K562 (cell line): ENCODE data around the gene SERPINA3. TPM values are rescaled to one million over a fixed set of nuclear protein-coding genes. Genes with fewer than 3 reads are reported as not detected.

Experiments
- ATAC-seq: fragments of 200-7000 bp; cut with Tn5 transposase; 3 replicates; pipeline ENCODE4 v1.9.1; 2020; ENCODE audit warnings: moderate library complexity
- BruUV-seq: library from RNA; stranded (reverse); fragments of 400-500 nt; replicated peaks from 2 replicates; lab custom pipeline; 2021; lab: Mats Ljungman, UMichigan
- CTCF ChIA-PET: fragments of 300-600 bp; formaldehyde crosslinking; extraction: SDS; loops from one replicate; lab custom pipeline; 2021; ENCODE audit warnings: low intra/inter-chr PET ratio; lab: Yijun Ruan, JAX
- POLR2A ChIA-PET: fragments of 300-600, 350-650 bp; sonication (Branson Sonifier 250); formaldehyde crosslinking; extraction: SDS; loops from one replicate; lab custom pipeline; 2021; ENCODE audit warnings: antibody characterized with exemption, inconsistent platforms; lab: Yijun Ruan, JAX
- DNase-seq, 4 experiments: peaks; one replicate each; pipeline versions ENCODE4 v3.0.0 to v3.0.0-alpha.2; 2011 to 2018; ENCODE audit warnings: low spot score in 3 of 4, mixed read lengths in 3 of 4; ENCODE audit errors: extremely low read depth in 1 of 4
- FAIRE-seq: peaks from 2 replicates; lab custom pipeline; 2011; peaks lifted over from hg19 to GRCh38; lab: Jason Lieb, UNC
- H2AFZ ChIP-seq: 2 replicates; pipeline ENCODE4 v1.6.0; 2011; ENCODE audit warnings: low read depth, low read length, control low read depth, inconsistent platforms
- H3K27ac ChIP-seq: fragments of 200-600 bp; 3 replicates; pipeline ENCODE4 v1.8.0; 2011; ENCODE audit warnings: low read depth, mild to moderate bottlenecking, control low read depth, inconsistent platforms, low read length, moderate library complexity, mixed read lengths; ENCODE audit errors: extremely low read depth
- H3K27me3 ChIP-seq, 2 experiments: fragments of 300-600 bp in 1 of 2; 2 replicates in 1 of 2; 3 replicates in 1 of 2; pipeline versions ENCODE4 v1.6.0 to v1.8.0; 2011; ENCODE audit warnings: inconsistent platforms in 2 of 2, low read length in 2 of 2, mild to moderate bottlenecking in 1 of 2, mixed read lengths in 1 of 2, moderate library complexity in 1 of 2; ENCODE audit not compliant: control insufficient read depth in 2 of 2, insufficient read depth in 2 of 2
- H3K36me3 ChIP-seq: fragments of 300-600 bp; 3 replicates; pipeline ENCODE4 v1.8.0; 2011; ENCODE audit warnings: mild to moderate bottlenecking, low read length, inconsistent platforms; ENCODE audit not compliant: control insufficient read depth, insufficient read depth
- H3K4me1 ChIP-seq, 2 experiments: fragments of 200-600 bp in 1 of 2; replicated peaks in 1 of 2; 2 replicates in 1 of 2; 3 replicates in 1 of 2; pipeline versions ENCODE4 v1.5.1 to v1.8.0; 2011; ENCODE audit warnings: inconsistent platforms in 2 of 2, low read length in 2 of 2, mild to moderate bottlenecking in 1 of 2, mixed read lengths in 1 of 2, moderate library complexity in 1 of 2; ENCODE audit not compliant: control insufficient read depth in 2 of 2, insufficient read depth in 2 of 2
- H3K4me2 ChIP-seq: 2 replicates; pipeline ENCODE4 v1.6.1; 2011; ENCODE audit warnings: low read length, control low read depth, inconsistent platforms, mixed read lengths; ENCODE audit not compliant: insufficient read depth
- H3K4me3 ChIP-seq: fragments of 200-600 bp; sonication (generic), shearing (Covaris generic); 2 replicates; pipeline ENCODE4 v1.5.1; 2016; ENCODE audit warnings: control low read depth, inconsistent platforms
- H3K79me2 ChIP-seq: fragments of 200-600 bp; 3 replicates; pipeline ENCODE4 v1.8.0; 2011; ENCODE audit warnings: low read length, inconsistent platforms; ENCODE audit not compliant: control insufficient read depth, insufficient read depth
- H3K9ac ChIP-seq, 2 experiments: 2 replicates each; pipeline versions ENCODE4 v1.6.0 to v1.6.1; 2011; ENCODE audit warnings: low read depth in 2 of 2, low read length in 2 of 2, control low read depth in 1 of 2, inconsistent platforms in 1 of 2, mild to moderate bottlenecking in 1 of 2, mixed read lengths in 1 of 2; ENCODE audit not compliant: insufficient read depth in 1 of 2
- H3K9me1 ChIP-seq: one replicate; pipeline ENCODE4 v1.6.0; 2011; ENCODE audit warnings: inconsistent platforms, mild to moderate bottlenecking, low read length, moderate library complexity; ENCODE audit not compliant: control insufficient read depth, insufficient read depth
- H3K9me3 ChIP-seq: replicated peaks from 2 replicates; pipeline ENCODE4 v1.5.1; 2011; ENCODE audit warnings: low read depth, low read length, inconsistent platforms; ENCODE audit not compliant: control insufficient read depth, insufficient read depth
- H4K20me1 ChIP-seq: replicated peaks from 2 replicates; pipeline ENCODE4 v1.6.1; 2011; ENCODE audit warnings: low read length, inconsistent platforms, mixed read lengths; ENCODE audit not compliant: control insufficient read depth, insufficient read depth
- ELF4 ChIP-seq: fragments of 450-650 bp; formaldehyde crosslinking; IDR thresholded peaks from 2 replicates; pipeline ENCODE4 v1.4.0; 2022; ENCODE audit warnings: missing genetic modification characterization
- ESRRB ChIP-seq: fragments of 250-450 bp; sonication (Bioruptor Pico); IDR thresholded peaks from 2 replicates; pipeline ENCODE4 v1.5.0; 2020; ENCODE audit warnings: mild to moderate bottlenecking, moderate library complexity, borderline replicate concordance
- FOXA1 ChIP-seq: fragments of 450-650 bp; IDR thresholded peaks from 2 replicates; pipeline ENCODE4 v1.6.1; 2016; ENCODE audit warnings: mild to moderate bottlenecking, borderline replicate concordance
- GTF2A2 ChIP-seq: IDR thresholded peaks from 2 replicates; pipeline ENCODE4 v1.6.1; 2016; ENCODE audit warnings: mild to moderate bottlenecking, missing genetic modification characterization, missing compliant biosample characterization
- JUNB ChIP-seq: fragments of 450-650 bp; formaldehyde crosslinking; conservative IDR thresholded peaks from 2 replicates; pipeline ENCODE4 v1.4.0; 2020; ENCODE audit warnings: mild to moderate bottlenecking
- NR2C2 ChIP-seq, 2 experiments: fragments of 200-800 bp in 1 of 2; sonication (Bioruptor generic) in 1 of 2; sonication (generic) in 1 of 2; formaldehyde crosslinking in 1 of 2; IDR thresholded peaks; 2 replicates each; pipeline versions ENCODE4 v1.6.1 to v1.8.0; 2016 to 2022; ENCODE audit warnings: mild to moderate bottlenecking in 1 of 2, missing compliant biosample characterization in 1 of 2, missing genetic modification characterization in 1 of 2, missing genetic modification reagents in 1 of 2
- PHF20 ChIP-seq: fragments of 450-650 bp; IDR thresholded peaks from 2 replicates; pipeline ENCODE4 v1.6.1; 2018; ENCODE audit not compliant: partially characterized antibody
- SMAD2 ChIP-seq: fragments of 150-350 bp; IDR thresholded peaks from 2 replicates; pipeline ENCODE4 v1.6.1; 2014; ENCODE audit warnings: low read depth, mild to moderate bottlenecking, low read length
- ZNF174 ChIP-seq: fragments of 250-450 bp; sonication (Bioruptor Pico); IDR thresholded peaks from 2 replicates; pipeline ENCODE4 v1.4.0; 2020; ENCODE audit warnings: mild to moderate bottlenecking
- ZNF431 ChIP-seq: sonication (generic); formaldehyde crosslinking; IDR thresholded peaks from 2 replicates; pipeline ENCODE4 v1.8.0; 2022; ENCODE audit warnings: mild to moderate bottlenecking, missing genetic modification reagents
- ZNF507 ChIP-seq: conservative IDR thresholded peaks from 2 replicates; pipeline ENCODE4 v1.6.1; 2017; ENCODE audit warnings: missing genetic modification characterization, missing compliant biosample characterization
- WGBS: fragments of 100-300 bp; shearing (Covaris generic); methylation state at CpG from one replicate; pipeline ENCODE4 v1.1.6; 2016; ENCODE audit warnings: low coverage, mixed read lengths; ENCODE audit not compliant: insufficient coverage; ENCODE audit errors: missing lambda C conversion rate; 5-methylcytosine and 5-hydroxymethylcytosine counted together
- in situ Hi-C: fragments of 300-500 bp; cut with MboI; formaldehyde crosslinking; loops from 4 replicates; pipeline ENCODE4 v1.15.0; 2018; ENCODE audit warnings: inconsistent platforms, mixed read lengths
- intact Hi-C: fragments of 100-400 bp; cut with micrococcal nuclease; formaldehyde crosslinking; loops from 2 replicates; pipeline ENCODE4 v1.14.2; 2022
- polyA plus RNA-seq, 8 experiments: library from polyadenylated mRNA; depleted of rRNA in 4 of 8; stranded (reverse) in 5 of 8; unstranded in 3 of 8; fragments of >200 nt; fragmentation: Nextera tagmentation in 2 of 8; fragmentation: Illumina TruSeq in 1 of 8; extraction: Ambion mirVana in 2 of 8; extraction: Trizol in 1 of 8; gene quantifications; 2 replicates each; pipeline versions ENCODE4 v1.2.1 to v1.2.3, GENCODE V29; 2011 to 2014; ENCODE audit warnings: inconsistent platforms in 1 of 8, missing spikeins in 1 of 8
- total RNA-seq, 7 experiments: library from RNA; depleted of rRNA in 6 of 7; stranded (reverse); fragments of >200 nt in 6 of 7; fragmentation: Illumina TruSeq in 2 of 7; extraction: Trizol in 2 of 7; gene quantifications; 2 replicates each; pipeline versions ENCODE4 v1.2.1 to v1.2.3, GENCODE V29; 2011 to 2021; ENCODE audit warnings: low replicate concordance in 1 of 7

SERPINA3 gene
- total and polyA plus RNA-seq, 9 of the 15 experiments (the other 6 are each of a cell fraction or from before 2014, with no cell fraction given): 2.3 TPM; not detected in 8

DNA sequence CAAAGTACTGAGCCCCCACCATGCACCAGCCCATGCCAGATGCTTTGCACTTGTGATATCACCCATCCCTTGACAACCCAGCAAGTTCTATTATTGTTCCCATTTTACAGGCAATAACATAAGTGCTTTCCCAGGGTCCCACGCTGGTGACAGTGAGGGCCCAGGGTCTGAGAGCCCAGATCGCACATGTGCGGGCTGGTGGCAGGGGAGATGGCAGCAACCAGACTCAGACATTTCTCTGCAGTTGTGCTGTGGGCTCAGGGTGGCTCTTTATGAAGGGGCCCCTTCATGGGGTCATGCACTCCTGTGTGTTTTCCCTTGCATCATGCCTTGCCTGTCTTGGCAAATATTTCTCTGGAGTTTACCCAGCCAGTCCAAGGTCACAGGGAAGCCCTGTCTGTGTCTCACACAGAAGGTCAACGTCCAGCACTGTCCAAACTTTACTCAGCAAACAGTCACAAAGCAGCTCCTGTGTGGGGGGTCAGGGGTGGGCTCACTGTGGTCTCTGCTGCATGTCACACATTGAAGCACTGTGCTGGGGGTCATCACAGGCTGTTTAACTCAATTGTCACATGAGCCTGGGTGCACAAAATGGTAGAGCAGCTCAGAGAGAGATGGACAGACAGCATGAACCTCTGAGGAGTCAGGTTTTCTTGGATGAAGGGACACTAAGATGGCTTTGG, 18.3 kb upstream of the SERPINA3 start:
- Histone ChIP-seq H3K36me3 (no peaks in the 10 kb centered on the region), H3K4me2 (no peak overlapping the region), H3K9me1 (no peaks in the 10 kb centered on the region), H3K9me3 (no peaks in the 10 kb centered on the region), H3K4me3 (no peak overlapping the region), H2AFZ (no peak overlapping the region), H4K20me1 (no peaks in the 10 kb centered on the region), H3K27me3 (no peaks in the 10 kb centered on the region), H3K4me1 (no peaks in the 10 kb centered on the region), H3K27ac (no peak overlapping the region), H3K9ac (no peak overlapping the region; a peak in 1 of 4 replicates), H3K79me2 (no peaks in the 10 kb centered on the region)
- in situ Hi-C loops (no loop called here), intact Hi-C loops (no loop called here)
- no peak for TF ChIP-seq ELF4 (CRISPR knock-in tag)
- TF ChIP-seq SMAD2: no peak
- no peak for TF ChIP-seq FOXA1
- TF ChIP-seq ESRRB: no peak
- no peak for TF ChIP-seq JUNB (CRISPR knock-in tag)
- no peak for TF ChIP-seq NR2C2 (CRISPR knock-in tag; IDR thresholded peaks at IDR 0.05)
- no peak for TF ChIP-seq NR2C2 (tag; IDR thresholded peaks at IDR 0.05)
- no peak for TF ChIP-seq ZNF507 (tag)
- no peak for TF ChIP-seq GTF2A2 (tag)
- no peak for TF ChIP-seq PHF20
- TF ChIP-seq ZNF174 (CRISPR knock-in tag): no peak
- TF ChIP-seq ZNF431 (CRISPR knock-in tag): no peak
- ChIA-PET CTCF (no interaction called here), POLR2A (no interaction called here)
- DNase-seq (no peak), FAIRE-seq (no peak), ATAC-seq (no peak)
- no TSS peak for BruUV-seq
- WGBS: 5% methylated on average over 4 of the region's 4 CpGs
